Thyroid gland (tissue), 4 donors: Measurements from ENCODE around the gene DCT. TPM values are rescaled to one million over a fixed set of nuclear protein-coding genes. Genes with fewer than 3 reads are reported as not detected.

ENCODE experiments used
- DNase-seq, 2 donors: peaks; one replicate each; pipeline ENCODE4 v3.0.0-alpha.2; 2019
- H3K27ac ChIP-seq, 3 donors: fragments of 200-600 bp; sonication (generic); 1 replicate in 2 of 3; 2 replicates in 1 of 3; pipeline ENCODE4 v1.5.1; 2016 to 2019; ENCODE audit warnings: mild to moderate bottlenecking in 1 of 3, moderate library complexity in 1 of 3
- H3K27me3 ChIP-seq: fragments of 200-600 bp; sonication (generic); one replicate; pipeline ENCODE4 v1.5.1; 2019
- H3K36me3 ChIP-seq, 2 donors: fragments of 200-600 bp; sonication (generic); one replicate each; pipeline ENCODE4 v1.5.1; 2016 to 2019
- H3K4me1 ChIP-seq, 2 donors: fragments of 200-600 bp; sonication (generic); one replicate each; pipeline ENCODE4 v1.5.1; 2017 to 2019
- H3K4me3 ChIP-seq, 3 donors: fragments of 200-600 bp; sonication (generic); replicated peaks in 1 of 3; 1 replicate in 2 of 3; 2 replicates in 1 of 3; pipeline ENCODE4 v1.5.1; 2016; ENCODE audit warnings: mild to moderate bottlenecking in 1 of 3
- H3K9me3 ChIP-seq: fragments of 200-600 bp; sonication (generic); one replicate; pipeline ENCODE4 v1.5.1; 2017
- POLR2A ChIP-seq, 2 donors: fragments of 450-650 bp; IDR thresholded peaks; one replicate each; pipeline ENCODE4 v1.6.1; 2017; ENCODE audit warnings: antibody characterized with exemption in 2 of 2, mild to moderate bottlenecking in 2 of 2, moderate library complexity in 1 of 2
- WGBS, 2 donors: methylation state at CpG; one replicate each; pipeline ENCODE4 v1.1.5; 2017; 5-methylcytosine and 5-hydroxymethylcytosine counted together
- intact Hi-C: fragments of 100-400 bp; cut with DNase I; formaldehyde crosslinking; loops from one replicate; pipeline ENCODE4 v1.15.1; 2023
- total RNA-seq, 4 donors: library from RNA; depleted of rRNA; stranded (reverse); fragments of >200 nt; gene quantifications; one replicate each; pipeline ENCODE4 v1.2.3, GENCODE V29; 2016
- TF ChIP-seq, protein P1 (sequence below), 6 experiments: fragments of 200-600 bp in 3 of 6; fragments of 450-650 bp in 3 of 6; sonication (generic) in 3 of 6; IDR thresholded peaks; one replicate each; pipeline ENCODE4 v1.5.1; 2016 to 2019; ENCODE audit warnings: antibody characterized with exemption in 6 of 6, mild to moderate bottlenecking in 2 of 6, inconsistent platforms in 1 of 6, moderate library complexity in 1 of 6

DCT gene
- total RNA-seq, 4 donors from 2014 or later: 0.11 to 0.40 (median 0.20) TPM; not detected in 1

DNA sequence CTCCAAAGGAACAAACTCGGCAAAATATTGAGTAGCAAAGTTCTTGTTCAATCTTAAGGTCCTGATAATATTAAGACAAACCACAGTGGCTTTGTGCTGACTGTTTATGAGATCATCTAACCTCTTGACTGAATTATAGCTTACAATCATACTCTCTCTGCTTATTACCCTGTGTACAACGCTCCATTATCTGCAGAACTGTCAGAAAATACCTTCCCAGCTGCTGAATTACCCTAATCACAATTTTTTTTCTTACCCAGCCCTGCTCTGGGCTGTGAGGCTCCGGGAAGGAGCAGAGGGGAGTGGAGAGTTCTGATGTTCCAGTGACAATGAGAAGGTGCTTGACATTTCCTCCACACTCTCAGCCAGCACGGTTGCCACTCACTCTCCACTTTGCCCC is 64.8 kb downstream of the DCT start:
- intact Hi-C loops: no loop called here
- no peaks in the 10 kb centered on the region for H3K36me3 ChIP-seq
- DNase-seq: no peak
- no peak overlapping the region for H3K27ac ChIP-seq
- whole genome bisulfite sequencing, 2 donors: 31 to 36% methylated on average over 4 of the region's 4 CpGs
- H3K4me3 ChIP-seq: no peak overlapping the region
- no peak for TF ChIP-seq POLR2A (IDR thresholded peaks at IDR 0.05)
- TF ChIP-seq, protein P1, sequence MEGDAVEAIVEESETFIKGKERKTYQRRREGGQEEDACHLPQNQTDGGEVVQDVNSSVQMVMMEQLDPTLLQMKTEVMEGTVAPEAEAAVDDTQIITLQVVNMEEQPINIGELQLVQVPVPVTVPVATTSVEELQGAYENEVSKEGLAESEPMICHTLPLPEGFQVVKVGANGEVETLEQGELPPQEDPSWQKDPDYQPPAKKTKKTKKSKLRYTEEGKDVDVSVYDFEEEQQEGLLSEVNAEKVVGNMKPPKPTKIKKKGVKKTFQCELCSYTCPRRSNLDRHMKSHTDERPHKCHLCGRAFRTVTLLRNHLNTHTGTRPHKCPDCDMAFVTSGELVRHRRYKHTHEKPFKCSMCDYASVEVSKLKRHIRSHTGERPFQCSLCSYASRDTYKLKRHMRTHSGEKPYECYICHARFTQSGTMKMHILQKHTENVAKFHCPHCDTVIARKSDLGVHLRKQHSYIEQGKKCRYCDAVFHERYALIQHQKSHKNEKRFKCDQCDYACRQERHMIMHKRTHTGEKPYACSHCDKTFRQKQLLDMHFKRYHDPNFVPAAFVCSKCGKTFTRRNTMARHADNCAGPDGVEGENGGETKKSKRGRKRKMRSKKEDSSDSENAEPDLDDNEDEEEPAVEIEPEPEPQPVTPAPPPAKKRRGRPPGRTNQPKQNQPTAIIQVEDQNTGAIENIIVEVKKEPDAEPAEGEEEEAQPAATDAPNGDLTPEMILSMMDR (IDR thresholded peaks at IDR 0.05): no peak
- H3K27me3 ChIP-seq: no peaks in the 10 kb centered on the region
- H3K4me1 ChIP-seq: no peaks in the 10 kb centered on the region
- H3K9me3 ChIP-seq: no peaks in the 10 kb centered on the region

DNA sequence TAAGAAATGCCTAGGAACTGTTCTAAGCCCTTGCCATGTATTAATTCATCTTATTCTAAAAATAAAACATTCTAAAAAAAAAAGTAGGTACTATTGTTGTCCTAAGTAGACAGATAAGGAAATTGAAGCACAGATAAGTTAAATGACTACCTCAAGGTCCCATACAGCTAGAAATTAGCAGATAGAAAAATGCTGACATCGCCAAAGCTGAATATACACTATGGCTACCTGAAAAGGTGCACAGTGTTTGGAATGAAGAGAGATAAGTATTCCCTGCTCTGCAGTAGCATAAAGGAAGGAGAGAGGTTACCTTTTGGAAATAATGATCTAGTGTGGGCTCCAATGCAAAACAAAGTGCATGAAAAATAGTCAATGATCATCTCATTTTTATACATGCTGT is 65.3 kb downstream of the DCT start:
- intact Hi-C loops: no loop called here
- no peaks in the 10 kb centered on the region for H3K9me3 ChIP-seq
- H3K27ac ChIP-seq: no peak overlapping the region
- no peak overlapping the region for H3K4me3 ChIP-seq
- H3K36me3 ChIP-seq: no peaks in the 10 kb centered on the region
- WGBS, 2 donors: 94 to 96% methylated on average over 1 of the region's 1 CpG
- H3K27me3 ChIP-seq: no peaks in the 10 kb centered on the region
- no peaks in the 10 kb centered on the region for H3K4me1 ChIP-seq
- no peak for TF ChIP-seq POLR2A (IDR thresholded peaks at IDR 0.05)
- TF ChIP-seq, protein P1 (IDR thresholded peaks at IDR 0.05): no peak
- no peak for DNase-seq

DNA sequence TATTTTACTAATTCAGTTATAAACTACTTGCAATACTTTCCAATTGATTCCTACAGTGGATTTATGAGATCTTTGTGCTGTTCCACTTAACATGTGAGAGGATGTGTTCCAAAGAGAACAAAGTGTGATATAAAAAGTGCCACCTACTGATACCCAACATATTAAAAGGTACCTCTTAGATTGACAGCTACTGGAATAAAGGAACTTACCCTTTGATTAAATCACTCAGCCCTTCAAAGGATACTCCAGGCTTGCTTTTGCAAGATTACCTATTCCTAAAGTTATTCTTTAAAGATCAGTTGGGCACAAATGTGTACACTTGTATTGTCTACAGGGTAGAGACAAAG is 65.9 kb downstream of the DCT start:
- no peaks in the 10 kb centered on the region for H3K27me3 ChIP-seq
- H3K9me3 ChIP-seq: no peaks in the 10 kb centered on the region
- H3K4me1 ChIP-seq: no peaks in the 10 kb centered on the region
- H3K36me3 ChIP-seq: no peaks in the 10 kb centered on the region
- no peak for DNase-seq
- TF ChIP-seq, protein P1 (IDR thresholded peaks at IDR 0.05): no peak
- TF ChIP-seq POLR2A (IDR thresholded peaks at IDR 0.05): no peak
- H3K27ac ChIP-seq: no peak overlapping the region
- intact Hi-C loops: no loop called here
- no peak overlapping the region for H3K4me3 ChIP-seq

DNA sequence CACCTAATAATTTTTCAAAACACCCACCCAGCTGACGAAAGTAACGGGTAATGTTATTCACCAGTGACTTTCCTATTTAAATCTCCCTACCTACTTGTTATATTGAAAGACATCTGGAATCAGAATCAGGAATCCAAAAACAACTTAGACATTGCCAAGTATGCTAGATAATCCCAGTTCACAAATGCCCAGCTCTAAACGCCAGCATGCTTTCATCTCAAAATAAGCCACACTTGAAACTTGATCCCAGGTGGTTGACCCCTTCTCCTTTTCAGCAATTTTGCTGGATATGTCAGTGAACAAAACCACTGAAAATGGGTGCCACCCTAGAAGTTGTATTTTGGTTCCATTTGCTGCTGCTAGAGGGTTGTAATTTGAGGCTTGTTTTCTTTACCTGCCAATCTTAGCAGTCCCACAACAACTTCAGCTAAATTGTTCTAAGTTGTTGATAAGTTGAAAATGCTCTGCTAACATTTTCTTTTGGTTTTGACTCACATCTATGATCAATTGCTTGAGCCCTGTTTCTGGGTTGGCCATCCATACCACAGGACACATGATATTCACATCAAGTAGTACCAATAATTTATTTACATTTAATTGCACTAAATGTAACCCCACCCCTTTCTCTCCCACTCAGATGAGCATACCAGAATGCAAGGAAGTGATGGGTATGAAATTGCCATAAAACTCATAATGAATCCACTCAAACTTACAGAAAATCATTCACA is 66.4 kb downstream of the DCT start:
- no peak for DNase-seq
- Histone ChIP-seq H3K4me1 (no peaks in the 10 kb centered on the region), H3K4me3 (no peak overlapping the region), H3K36me3 (no peaks in the 10 kb centered on the region), H3K27me3 (no peaks in the 10 kb centered on the region), H3K9me3 (no peaks in the 10 kb centered on the region), H3K27ac (no peak overlapping the region)
- intact Hi-C loops: no loop called here
- TF ChIP-seq, protein P1 (IDR thresholded peaks at IDR 0.05): no peak
- TF ChIP-seq POLR2A (IDR thresholded peaks at IDR 0.05): no peak
- WGBS, 2 donors: 46 to 52% methylated on average over 3 of the region's 3 CpGs

DNA sequence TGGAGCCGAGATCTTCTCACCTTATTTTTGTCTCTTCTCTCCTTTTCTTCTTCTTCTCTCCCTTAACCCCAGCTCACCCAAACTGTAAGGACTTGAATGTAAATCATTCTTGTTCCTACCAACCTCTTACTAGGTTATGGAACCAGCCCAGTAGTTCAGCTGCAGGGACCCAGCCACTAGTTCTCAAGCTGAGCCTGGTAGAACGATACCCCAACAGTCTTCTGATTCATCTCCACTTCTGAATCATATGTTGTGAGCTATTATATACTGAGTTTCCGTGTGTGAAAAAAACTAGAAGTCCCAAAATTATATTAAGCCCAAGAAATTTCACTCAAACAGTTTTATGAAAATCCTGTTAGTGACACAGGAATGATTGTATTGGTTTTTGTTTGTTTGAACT is 67.7 kb downstream of the DCT start:
- Histone ChIP-seq H3K4me1 (no peaks in the 10 kb centered on the region), H3K9me3 (no peaks in the 10 kb centered on the region), H3K27me3 (no peaks in the 10 kb centered on the region), H3K36me3 (no peaks in the 10 kb centered on the region), H3K27ac (no peak overlapping the region), H3K4me3 (no peak overlapping the region)
- no peak for TF ChIP-seq POLR2A (IDR thresholded peaks at IDR 0.05)
- DNase-seq: no peak
- WGBS, 2 donors: 57 to 68% methylated on average over 3 of the region's 3 CpGs
- intact Hi-C loops: no loop called here
